HepG2 (cell line): Measurements from ENCODE around the gene IL36B. TPM values are rescaled to one million over a fixed set of nuclear protein-coding genes. Genes with fewer than 3 reads are reported as not detected.

Experiments used
- ATAC-seq: fragments of 200-7000 bp; cut with Tn5 transposase; 3 replicates; pipeline ENCODE4 v1.9.1; 2020; ENCODE audit warnings: mild to moderate bottlenecking, moderate library complexity
- BruUV-seq: library from RNA; stranded (reverse); fragments of 400-500 nt; replicated peaks from 2 replicates; lab custom pipeline; 2021; lab: Mats Ljungman, UMichigan
- CTCF ChIA-PET: fragments of 300-600 bp; formaldehyde crosslinking; extraction: SDS; loops from one replicate; lab custom pipeline; 2021; ENCODE audit warnings: low total read pairs, inconsistent platforms, low intra/inter-chr PET ratio; lab: Yijun Ruan, JAX
- POLR2A ChIA-PET: fragments of 350-600 bp; sonication (Branson Sonifier 250); formaldehyde crosslinking; loops from one replicate; lab custom pipeline; 2020; ENCODE audit warnings: antibody characterized with exemption, inconsistent platforms; lab: Yijun Ruan, JAX
- DNase-seq: peaks from one replicate; pipeline ENCODE4 v3.0.0-alpha.2; 2015; ENCODE audit warnings: low spot score
- FAIRE-seq: peaks from 3 replicates; lab custom pipeline; 2011; peaks lifted over from hg19 to GRCh38; lab: Jason Lieb, UNC
- H2AFZ ChIP-seq: one replicate; pipeline ENCODE4 v1.6.1; 2011; ENCODE audit warnings: low read length, inconsistent platforms
- H3K27ac ChIP-seq: fragments of 300-600 bp; 3 replicates; pipeline ENCODE4 v1.8.0; 2011; ENCODE audit warnings: mixed run types, mild to moderate bottlenecking, mixed read lengths, low read length, inconsistent platforms; ENCODE audit not compliant: insufficient read depth; ENCODE audit errors: extremely low read length
- H3K27me3 ChIP-seq, 2 experiments: fragments of 200-600 bp in 1 of 2; 2 replicates in 1 of 2; 3 replicates in 1 of 2; pipeline versions ENCODE4 v1.6.0 to v1.8.0; 2011; ENCODE audit warnings: low read length in 2 of 2, mild to moderate bottlenecking in 2 of 2, moderate library complexity in 2 of 2, inconsistent platforms in 1 of 2; ENCODE audit not compliant: insufficient read depth in 2 of 2, control insufficient read depth in 1 of 2
- H3K36me3 ChIP-seq, 2 experiments: fragments of 200-600 bp in 1 of 2; replicated peaks in 1 of 2; 2 replicates in 1 of 2; 3 replicates in 1 of 2; pipeline versions ENCODE4 v1.5.1 to v1.8.0; 2011; ENCODE audit warnings: low read length in 2 of 2, inconsistent platforms in 1 of 2; ENCODE audit not compliant: insufficient read depth in 2 of 2, control insufficient read depth in 1 of 2
- H3K4me1 ChIP-seq: 2 replicates; pipeline ENCODE4 v1.5.1; 2012; ENCODE audit warnings: low read length, inconsistent platforms; ENCODE audit not compliant: insufficient read depth
- H3K4me2 ChIP-seq: 2 replicates; pipeline ENCODE4 v1.6.0; 2011; ENCODE audit warnings: low read depth, low read length, inconsistent platforms
- H3K4me3 ChIP-seq, 3 experiments: fragments of 200-600 bp in 1 of 3; sonication (generic), shearing (Covaris generic) in 1 of 3; replicated peaks in 1 of 3; 2 replicates each; pipeline ENCODE4 v1.5.1; 2011 to 2016; ENCODE audit warnings: low read length in 3 of 3, inconsistent platforms in 2 of 3, low read depth in 2 of 3, mild to moderate bottlenecking in 2 of 3, control low read depth in 1 of 3, mixed read lengths in 1 of 3; ENCODE audit not compliant: insufficient read depth in 1 of 3
- H3K79me2 ChIP-seq: one replicate; pipeline ENCODE4 v1.6.1; 2011; ENCODE audit warnings: low read length, inconsistent platforms; ENCODE audit not compliant: insufficient read depth
- H3K9ac ChIP-seq: 2 replicates; pipeline ENCODE4 v1.6.0; 2011; ENCODE audit warnings: mild to moderate bottlenecking, low read depth, low read length, inconsistent platforms; ENCODE audit not compliant: insufficient read depth
- H3K9me3 ChIP-seq: 2 replicates; pipeline ENCODE4 v1.5.1; 2012; ENCODE audit warnings: mild to moderate bottlenecking, low read length
- H4K20me1 ChIP-seq: 2 replicates; pipeline ENCODE4 v1.6.0; 2011; ENCODE audit warnings: inconsistent platforms, mild to moderate bottlenecking, low read length, moderate library complexity; ENCODE audit not compliant: insufficient read depth
- CCDC6 ChIP-seq: sonication (generic); formaldehyde crosslinking; IDR thresholded peaks from 2 replicates; pipeline ENCODE4 v1.8.1; 2022; ENCODE audit warnings: mild to moderate bottlenecking, missing genetic modification reagents, moderate library complexity
- DDIT3 ChIP-seq: sonication (generic); formaldehyde crosslinking; IDR thresholded peaks from 2 replicates; pipeline ENCODE4 v1.4.0; 2020; ENCODE audit warnings: mild to moderate bottlenecking, missing genetic modification reagents
- ELF1 ChIP-seq: sonication (generic); formaldehyde crosslinking; IDR thresholded peaks from 2 replicates; pipeline ENCODE4 v1.4.0; 2020; ENCODE audit warnings: missing genetic modification reagents
- ESRRA ChIP-seq: sonication (generic); formaldehyde crosslinking; IDR thresholded peaks from 2 replicates; pipeline ENCODE4 v1.5.1; 2020; ENCODE audit warnings: mild to moderate bottlenecking, low read depth, missing genetic modification reagents
- FIP1L1 ChIP-seq: fragments of 200-400 bp; formaldehyde crosslinking; IDR thresholded peaks from 2 replicates; pipeline ENCODE4 v1.6.1; 2018; ENCODE audit warnings: low read depth, mild to moderate bottlenecking, low read length, moderate library complexity, borderline replicate concordance; ENCODE audit not compliant: insufficient read depth
- LCORL ChIP-seq, 2 experiments: fragments of 450-650 bp in 1 of 2; sonication (generic) in 1 of 2; formaldehyde crosslinking in 1 of 2; IDR thresholded peaks; 2 replicates each; pipeline versions ENCODE4 v1.5.0 to v1.6.1; 2017 to 2020; ENCODE audit warnings: antibody characterized with exemption in 1 of 2, missing genetic modification reagents in 1 of 2
- MTF1 ChIP-seq: sonication (generic); formaldehyde crosslinking; IDR thresholded peaks from 2 replicates; pipeline ENCODE4 v1.5.0; 2020; ENCODE audit warnings: missing genetic modification reagents
- RFXANK ChIP-seq: IDR thresholded peaks from 2 replicates; pipeline ENCODE4 v1.6.1; 2016
- ZBTB21 ChIP-seq: sonication (generic); formaldehyde crosslinking; IDR thresholded peaks from 2 replicates; pipeline ENCODE4 v1.4.0; 2020; ENCODE audit warnings: missing genetic modification reagents
- ZNF296 ChIP-seq: sonication (generic); formaldehyde crosslinking; conservative IDR thresholded peaks from 2 replicates; pipeline ENCODE4 v1.5.0; 2020; ENCODE audit warnings: mild to moderate bottlenecking, missing genetic modification reagents
- ZNF33A ChIP-seq: sonication (generic); formaldehyde crosslinking; IDR thresholded peaks from 2 replicates; pipeline ENCODE4 v1.5.1; 2020; ENCODE audit warnings: missing genetic modification reagents, mild to moderate bottlenecking, moderate library complexity, borderline replicate concordance
- ZNF513 ChIP-seq: sonication (generic); formaldehyde crosslinking; conservative IDR thresholded peaks from 2 replicates; pipeline ENCODE4 v1.5.0; 2020; ENCODE audit warnings: missing genetic modification reagents
- ZNF646 ChIP-seq: sonication (generic); formaldehyde crosslinking; IDR thresholded peaks from 2 replicates; pipeline ENCODE4 v1.9.0; 2021; ENCODE audit warnings: mild to moderate bottlenecking, missing genetic modification reagents
- ZNF740 ChIP-seq: sonication (generic); formaldehyde crosslinking; IDR thresholded peaks from 2 replicates; pipeline ENCODE4 v1.4.0; 2020; ENCODE audit warnings: missing genetic modification reagents
- ZNF83 ChIP-seq: sonication (generic); formaldehyde crosslinking; IDR thresholded peaks from 2 replicates; pipeline ENCODE4 v1.4.0; 2020; ENCODE audit warnings: missing genetic modification reagents, mild to moderate bottlenecking, borderline replicate concordance
- WGBS: methylation state at CpG from one replicate; pipeline ENCODE4 v1.1.6; 2017; ENCODE audit warnings: low lambda C conversion rate; 5-methylcytosine and 5-hydroxymethylcytosine counted together
- in situ Hi-C: cut with HindIII; loops from 2 replicates; pipeline ENCODE4 v1.10.0; 2017; ENCODE audit warnings: low pct_unique_long_range_greater_than_20kb; ENCODE audit not compliant: extremely low pct_ligation_motif_present
- intact Hi-C: fragments of 100-400 bp; cut with micrococcal nuclease; formaldehyde crosslinking; loops from one replicate; pipeline ENCODE4 v1.10.0; 2022; ENCODE audit not compliant: unreplicated experiment
- polyA plus RNA-seq, 8 experiments: library from polyadenylated mRNA; depleted of rRNA in 3 of 8; stranded (reverse) in 7 of 8; unstranded in 1 of 8; fragments of >200 nt; fragmentation: Illumina TruSeq in 4 of 8; extraction: Trizol in 4 of 8; gene quantifications; 2 replicates each; pipeline versions ENCODE4 v1.2.1 to v1.2.3, GENCODE V29; 2011 to 2016; ENCODE audit warnings: low read depth in 4 of 8, missing spikeins in 1 of 8, mixed read lengths in 1 of 8; ENCODE audit not compliant: insufficient read depth in 1 of 8
- total RNA-seq, 5 experiments: library from RNA; depleted of rRNA; stranded (reverse); fragments of >200 nt; fragmentation: Illumina TruSeq; extraction: Trizol; gene quantifications; 2 replicates each; pipeline ENCODE4 v1.2.3, GENCODE V29; 2016; ENCODE audit warnings: low read depth in 1 of 5

The IL36B gene
- total and polyA plus RNA-seq, 2 of the 13 experiments (the other 11 are each of a cell fraction or from before 2014, with no cell fraction given): not detected

- ATAC-seq: no peak
- BruUV-seq: no TSS peak
- FAIRE-seq: no peak
- Histone ChIP-seq H3K4me3 (no peak overlapping the region), H4K20me1 (no peaks in the 10 kb centered on the region), H2AFZ (no peak overlapping the region), H3K27ac (no peak overlapping the region), H3K4me1 (no peaks in the 10 kb centered on the region), H3K27me3 (peaks cover 0 to 5% of the 10 kb centered on the region in 2 experiments; a peak in 1 of 5 replicates), H3K79me2 (no peaks in the 10 kb centered on the region), H3K9ac (no peak overlapping the region), H3K36me3 (no peaks in the 10 kb centered on the region), H3K9me3 (no peaks in the 10 kb centered on the region), H3K4me2 (no peak overlapping the region)
- no peak for DNase-seq
- intact Hi-C loops: no loop called here
- in situ Hi-C loops: no loop called here
- no peak for TF ChIP-seq ZNF513 (CRISPR knock-in tag)
- TF ChIP-seq DDIT3: no peak
- no peak for TF ChIP-seq ZNF33A (CRISPR knock-in tag)
- no peak for TF ChIP-seq ELF1 (CRISPR knock-in tag)
- no peak for TF ChIP-seq ZNF646 (CRISPR knock-in tag)
- TF ChIP-seq ZNF296: no peak
- no peak for TF ChIP-seq FIP1L1
- TF ChIP-seq CCDC6 (CRISPR knock-in tag): no peak
- no peak for TF ChIP-seq ZNF740 (CRISPR knock-in tag)
- TF ChIP-seq RFXANK: no peak
- TF ChIP-seq MTF1 (CRISPR knock-in tag): no peak
- no peak for TF ChIP-seq ZNF83 (CRISPR knock-in tag)
- TF ChIP-seq ESRRA (CRISPR knock-in tag): no peak
- no peak for TF ChIP-seq LCORL (IDR thresholded peaks at IDR 0.05)
- no peak for TF ChIP-seq LCORL (CRISPR knock-in tag; IDR thresholded peaks at IDR 0.05)
- no peak for TF ChIP-seq ZBTB21
- ChIA-PET CTCF (no interaction called here), POLR2A (interaction anchor here (0.6 kb wide), 1 partner anchor 136 kb away, joined by 3 read pairs; no protein-coding TSS in a partner anchor)
- 3% methylated on average over 2 of the region's 2 CpGs for WGBS
These were observed 15.6 kb upstream of the IL36B start for GRCh38 chr2:113068249-113068648.
